NT2/D1 (cell line): ENCODE data around the gene TBX2.
A peak's percentile ranks its signal among the peaks of the same experiment; 100 is the strongest.

ENCODE experiments used
- SUZ12 ChIP-seq: IDR thresholded peaks from 2 replicates; pipeline ENCODE4 v1.6.1; 2011; ENCODE audit not compliant: insufficient read length, insufficient read depth; ENCODE audit errors: extremely low read depth
- YY1 ChIP-seq: IDR thresholded peaks from 2 replicates; pipeline ENCODE4 v1.6.1; 2011; ENCODE audit not compliant: insufficient read length, insufficient read depth
- ZNF274 ChIP-seq: IDR thresholded peaks from 2 replicates; pipeline ENCODE4 v1.6.1; 2011; ENCODE audit warnings: mild to moderate bottlenecking, low read depth, low read length

DNA sequence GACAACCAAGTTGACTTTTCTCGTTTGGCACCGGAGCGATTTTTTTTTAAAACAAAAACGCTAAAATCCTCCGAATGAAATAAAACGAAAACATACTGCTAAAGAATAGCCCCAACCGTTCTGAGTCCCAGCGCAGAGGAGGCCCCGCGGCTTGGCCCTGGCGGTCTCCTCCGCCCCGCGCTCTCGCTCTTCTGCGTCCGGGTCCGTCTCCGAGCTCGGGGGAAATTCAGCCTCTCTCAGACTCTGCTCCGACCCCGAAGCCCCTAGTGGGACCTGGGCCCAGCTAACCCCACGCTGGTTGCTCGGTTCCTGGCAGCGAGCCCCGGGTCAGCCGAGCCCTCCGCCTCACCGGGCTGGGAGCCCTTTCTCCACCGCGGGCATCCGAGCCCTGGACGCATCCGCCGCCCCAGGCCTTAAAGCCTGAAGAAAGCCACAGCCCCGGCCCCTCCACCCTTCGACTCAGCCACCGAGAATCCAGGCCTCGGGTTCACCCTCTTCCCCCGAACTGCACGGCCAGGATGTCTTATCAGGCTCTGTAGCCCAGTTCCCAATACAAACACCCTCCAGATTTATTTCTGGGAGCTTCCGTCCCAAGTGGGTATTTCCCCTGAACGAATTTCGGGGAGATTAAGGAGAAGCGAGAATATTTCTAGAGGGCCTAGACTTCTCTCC, 1.2 kb downstream of the TBX2 start:
- TF ChIP-seq SUZ12 (peak; percentile 26), YY1 (no peak), ZNF274 (no peak)
